Activated T-cell treated with anti-CD3 and anti-CD28 coated beads for 4 hours (primary cell): Measurements from ENCODE around the gene HOXC4.

ENCODE experiments used
- DNase-seq: peaks from one replicate; pipeline ENCODE4 v3.0.0-alpha.2; 2020

HOXC4 gene

DNA sequence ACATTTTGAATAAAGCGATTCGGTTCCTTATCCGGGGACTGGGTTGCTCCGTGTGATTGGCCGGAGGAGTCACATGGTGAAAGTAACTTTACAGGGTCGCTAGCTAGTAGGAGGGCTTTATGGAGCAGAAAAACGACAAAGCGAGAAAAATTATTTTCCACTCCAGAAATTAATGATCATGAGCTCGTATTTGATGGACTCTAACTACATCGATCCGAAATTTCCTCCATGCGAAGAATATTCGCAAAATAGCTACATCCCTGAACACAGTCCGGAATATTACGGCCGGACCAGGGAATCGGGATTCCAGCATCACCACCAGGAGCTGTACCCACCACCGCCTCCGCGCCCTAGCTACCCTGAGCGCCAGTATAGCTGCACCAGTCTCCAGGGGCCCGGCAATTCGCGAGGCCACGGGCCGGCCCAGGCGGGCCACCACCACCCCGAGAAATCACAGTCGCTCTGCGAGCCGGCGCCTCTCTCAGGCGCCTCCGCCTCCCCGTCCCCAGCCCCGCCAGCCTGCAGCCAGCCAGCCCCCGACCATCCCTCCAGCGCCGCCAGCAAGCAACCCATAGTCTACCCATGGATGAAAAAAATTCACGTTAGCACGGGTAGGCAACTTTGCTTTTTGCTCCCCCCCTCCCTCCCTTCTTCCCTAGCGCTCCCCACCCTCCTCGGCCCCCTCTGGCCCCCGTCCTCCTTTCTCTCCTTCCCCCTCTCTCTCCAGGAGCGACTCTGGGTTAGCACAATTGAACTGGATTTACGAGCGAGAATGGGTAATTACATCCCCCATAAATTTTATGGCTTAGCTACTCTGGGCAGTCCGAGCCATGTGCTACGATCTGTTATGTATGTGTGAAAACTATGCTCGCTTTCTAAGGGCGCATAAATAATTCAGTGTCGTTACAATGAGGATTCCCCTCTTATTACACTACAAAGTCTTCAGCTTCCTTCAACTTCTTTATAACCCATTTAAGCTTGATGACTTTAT, at the start of gene HOXC4:
HOXC4 (plus strand) TSS at position 85 of the 991 bp plus-strand sequence; CDS start at position 173, 88 bp downstream.
- no peak for DNase-seq

DNA sequence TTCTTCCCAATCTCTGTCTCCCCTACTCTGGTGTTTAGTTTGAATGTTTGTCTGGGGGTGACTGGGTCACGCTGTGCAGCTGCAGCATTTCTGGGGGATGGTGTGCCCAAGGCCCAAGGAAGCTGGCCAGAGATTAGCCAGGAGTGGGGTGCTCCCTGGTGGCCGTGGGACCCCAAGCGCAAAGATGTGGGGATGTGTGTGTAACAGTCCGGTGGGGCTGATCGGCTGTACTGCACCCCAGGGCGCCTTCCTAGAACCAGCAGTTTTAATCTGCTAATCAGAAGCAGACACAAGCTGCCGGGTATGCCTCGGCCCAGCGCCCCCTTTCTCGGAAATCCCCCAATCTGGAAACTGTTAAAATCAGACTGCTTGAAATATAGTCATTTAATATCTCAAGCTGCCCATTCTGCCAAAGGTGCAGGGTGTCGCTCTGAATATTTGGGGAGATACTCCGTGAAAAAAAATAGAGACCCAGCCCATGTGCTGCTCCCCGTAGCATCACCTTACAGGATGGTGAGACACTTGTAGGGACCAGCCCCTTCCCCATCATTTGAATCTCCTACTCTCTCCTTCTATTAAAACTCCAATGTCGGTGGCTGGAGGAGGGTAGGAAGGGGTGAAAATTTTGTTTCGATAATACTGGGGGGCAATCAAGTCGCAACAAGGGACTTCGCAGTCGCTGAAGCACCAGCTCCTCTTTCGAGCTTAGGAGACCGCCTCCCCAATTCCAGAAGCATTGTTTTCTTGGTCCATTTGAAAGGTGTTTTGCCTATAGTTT, 49.4 kb upstream of the HOXC4 start:
- no peak for DNase-seq

DNA sequence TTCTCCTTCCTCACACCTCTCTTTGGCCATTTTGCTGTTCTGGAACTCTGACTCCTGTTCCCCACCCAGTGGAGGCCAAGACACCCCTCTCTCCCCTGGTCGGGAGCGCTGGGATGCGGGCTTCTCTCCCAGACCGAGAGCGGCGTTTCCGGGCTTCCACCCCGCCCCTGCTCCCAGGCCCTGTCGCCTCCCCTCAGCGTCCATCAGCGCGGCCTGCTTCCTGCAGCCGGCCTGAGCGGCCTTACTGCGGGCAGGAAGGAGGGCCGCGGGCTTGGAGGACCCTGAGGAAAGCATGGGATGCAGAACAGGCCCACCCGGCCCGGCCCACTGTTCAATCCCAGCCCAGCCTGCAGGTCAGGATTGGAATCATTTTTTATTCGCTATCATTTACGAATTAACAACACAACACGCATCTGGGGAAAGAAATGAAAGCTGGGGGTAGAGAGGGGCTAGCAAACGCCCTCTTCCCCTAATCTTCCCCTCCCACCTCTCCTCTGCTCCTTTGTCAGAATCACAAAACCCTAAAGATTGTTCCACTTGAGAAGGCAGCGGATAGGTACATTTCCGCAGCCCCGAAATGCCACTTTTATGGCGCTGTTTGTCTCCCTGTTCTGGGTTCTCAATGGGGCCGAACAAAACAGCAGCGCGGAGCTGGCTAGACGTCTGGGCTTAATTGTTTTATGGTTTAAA, 48.6 kb upstream of the HOXC4 start:
- DNase-seq: no peak

DNA sequence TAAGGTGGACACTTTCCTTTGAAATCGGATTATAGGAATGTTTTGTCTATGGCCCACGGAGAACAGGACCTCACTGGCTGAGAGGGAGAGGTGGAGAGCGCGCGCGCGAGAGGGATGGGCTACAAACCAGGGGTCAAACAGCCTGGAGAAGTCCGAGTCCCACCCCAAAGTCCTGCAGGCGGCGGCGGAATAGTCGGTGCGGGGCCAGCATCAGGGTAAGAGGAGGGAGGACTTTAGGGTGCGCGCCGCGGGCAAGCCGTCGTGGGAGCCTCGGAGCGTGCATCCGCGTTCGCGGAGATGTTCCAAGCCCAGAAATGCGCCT, 48.1 kb upstream of the HOXC4 start:
- no peak for DNase-seq

DNA sequence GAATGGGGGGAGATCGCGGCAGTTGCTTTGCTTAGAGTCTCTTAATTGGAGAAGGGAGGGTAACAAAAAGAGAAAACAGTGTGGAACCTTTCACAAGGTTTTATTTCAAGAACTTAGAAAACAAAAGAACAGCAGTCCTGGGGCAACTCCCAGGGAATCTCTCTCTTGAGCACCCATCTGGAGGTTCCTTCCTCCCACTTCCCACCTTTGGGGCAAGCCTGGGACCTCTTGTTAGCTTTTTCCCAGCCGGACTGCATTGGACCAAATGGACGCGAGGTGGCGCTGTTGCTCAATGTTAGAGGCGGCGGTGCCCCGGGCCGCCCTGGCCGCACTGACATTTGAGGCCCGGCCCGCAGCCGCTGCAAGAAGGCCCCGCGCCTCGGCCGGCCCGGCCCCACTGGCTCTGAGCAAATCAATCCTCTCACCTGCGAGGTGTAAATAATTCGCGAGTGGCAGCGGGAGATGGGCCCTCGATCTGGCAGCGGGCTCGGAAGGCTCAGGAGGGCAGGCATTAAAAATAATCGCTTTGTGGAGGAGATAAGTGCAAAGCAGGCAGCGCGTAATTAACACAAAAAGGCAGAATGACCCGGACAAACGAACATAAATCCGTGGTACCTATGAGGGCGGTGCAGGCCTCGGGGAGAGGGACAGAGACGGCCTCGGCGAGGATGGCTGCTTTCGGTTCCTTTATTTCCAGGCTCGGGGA, 47.6 kb upstream of the HOXC4 start:
- peak; percentile 81 for DNase-seq

DNA sequence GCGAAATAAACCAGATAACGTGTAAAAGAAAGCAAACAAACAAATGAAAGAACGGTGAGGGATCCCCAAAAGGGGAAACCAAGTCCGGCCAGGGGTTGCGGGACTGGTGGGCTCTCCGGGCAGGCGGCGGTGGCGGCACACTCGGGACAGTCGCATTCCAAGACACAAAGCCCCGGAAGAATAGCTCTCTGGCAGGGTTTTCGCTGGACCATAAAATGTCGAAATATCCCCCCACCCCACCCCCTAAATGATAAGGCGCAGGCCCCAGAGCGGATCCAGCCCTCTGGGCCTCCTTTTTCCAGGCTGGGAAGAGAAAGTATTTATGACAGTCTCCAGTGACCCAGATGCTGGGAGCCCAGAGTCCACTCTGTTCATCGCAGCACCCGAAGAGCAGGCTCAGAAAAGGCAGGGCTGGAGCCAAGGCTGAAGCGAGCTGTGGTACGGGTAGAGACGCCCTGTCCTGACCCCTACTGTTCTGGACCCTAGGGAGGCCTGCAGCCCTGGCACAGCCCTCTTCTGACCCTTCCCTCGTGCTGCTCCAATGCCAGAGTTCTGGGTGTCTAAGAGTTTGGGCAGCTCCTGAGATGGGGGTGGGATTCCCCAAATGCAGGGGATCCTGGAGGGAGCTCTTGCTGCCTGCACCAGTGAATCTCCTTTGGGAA, 46.9 kb upstream of the HOXC4 start:
- no peak for DNase-seq

DNA sequence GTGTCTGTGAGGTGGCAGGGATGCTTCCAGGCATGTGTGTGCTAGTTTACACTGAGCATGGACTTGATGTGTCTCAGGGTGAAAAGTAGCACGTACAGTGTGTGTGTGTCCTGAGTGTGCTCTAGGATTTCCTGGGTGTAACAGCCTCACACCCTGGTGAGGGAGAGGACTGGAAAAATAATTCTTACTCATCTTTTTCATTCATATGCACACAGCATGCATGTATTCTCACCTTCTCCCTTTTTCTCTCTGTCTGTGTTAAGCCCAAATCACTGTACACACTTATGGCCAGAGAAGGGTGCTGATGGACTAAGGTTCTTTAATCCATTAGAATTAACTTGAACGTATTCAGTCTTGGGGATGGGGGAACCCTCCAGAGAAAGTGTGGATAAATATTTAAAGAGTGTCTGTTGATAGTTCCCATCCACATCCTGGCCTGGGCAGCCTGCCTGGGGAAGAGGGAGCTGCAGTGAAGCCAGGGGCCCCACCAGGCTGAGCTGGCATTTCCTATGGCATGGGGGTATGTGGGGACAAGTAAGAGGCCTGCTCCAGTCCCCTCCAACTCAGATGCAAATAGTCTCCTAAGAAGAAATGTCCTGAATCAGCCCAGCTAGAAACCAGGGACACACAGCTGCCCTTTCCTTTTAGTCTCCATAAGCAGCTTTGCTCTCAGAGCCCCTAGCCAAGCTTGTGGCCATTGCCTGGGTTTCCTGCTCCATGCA, 45.9 kb upstream of the HOXC4 start:
- DNase-seq: no peak

DNA sequence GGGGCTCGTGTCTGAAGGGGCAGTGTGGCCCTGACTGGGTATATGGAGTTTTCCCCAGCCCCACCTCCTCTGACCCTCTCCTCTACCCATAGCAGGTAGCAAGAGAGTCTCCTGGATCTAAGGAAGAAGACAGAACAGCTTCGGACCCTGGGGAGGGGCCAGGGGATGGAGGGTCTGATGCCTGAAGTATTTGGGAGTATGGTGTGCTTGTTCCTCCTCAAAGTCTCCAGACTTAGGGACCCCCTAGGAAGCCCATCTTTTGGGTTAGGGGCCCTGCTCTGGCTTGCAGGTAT, 45.4 kb upstream of the HOXC4 start:
- DNase-seq: no peak

DNA sequence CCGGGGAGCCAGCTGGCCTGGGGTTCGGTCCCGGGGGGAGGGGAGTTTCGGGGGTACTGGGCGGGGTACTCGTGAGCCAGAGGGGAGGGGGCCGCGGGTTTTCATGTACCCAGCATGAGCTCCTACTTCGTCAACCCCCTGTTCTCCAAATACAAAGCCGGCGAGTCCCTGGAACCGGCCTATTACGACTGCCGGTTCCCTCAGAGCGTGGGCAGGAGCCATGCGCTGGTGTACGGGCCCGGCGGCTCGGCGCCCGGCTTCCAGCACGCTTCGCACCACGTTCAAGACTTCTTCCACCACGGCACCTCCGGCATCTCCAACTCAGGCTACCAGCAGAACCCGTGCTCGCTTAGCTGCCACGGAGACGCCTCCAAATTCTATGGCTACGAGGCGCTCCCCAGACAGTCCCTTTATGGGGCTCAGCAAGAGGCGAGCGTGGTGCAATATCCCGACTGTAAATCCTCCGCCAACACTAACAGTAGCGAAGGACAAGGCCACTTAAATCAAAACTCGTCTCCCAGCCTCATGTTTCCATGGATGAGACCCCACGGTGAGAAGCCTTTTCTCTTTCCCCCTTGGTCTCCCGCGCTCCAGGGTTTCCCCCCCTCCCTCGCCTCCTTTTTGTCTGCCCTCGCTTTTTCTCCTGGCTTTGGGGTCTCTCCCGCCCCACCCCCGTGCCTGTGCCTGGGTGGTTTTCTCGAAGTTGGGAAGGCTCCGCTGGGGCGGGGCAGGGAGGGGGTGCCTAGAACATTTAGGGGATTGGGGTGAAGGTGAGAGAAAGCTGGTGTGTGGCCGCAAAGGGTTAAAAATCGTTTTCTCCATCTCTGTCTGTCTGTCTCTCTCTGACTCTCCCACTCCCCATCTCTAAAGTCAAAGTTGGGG, 44.2 kb upstream of the HOXC4 start:
- no peak for DNase-seq

DNA sequence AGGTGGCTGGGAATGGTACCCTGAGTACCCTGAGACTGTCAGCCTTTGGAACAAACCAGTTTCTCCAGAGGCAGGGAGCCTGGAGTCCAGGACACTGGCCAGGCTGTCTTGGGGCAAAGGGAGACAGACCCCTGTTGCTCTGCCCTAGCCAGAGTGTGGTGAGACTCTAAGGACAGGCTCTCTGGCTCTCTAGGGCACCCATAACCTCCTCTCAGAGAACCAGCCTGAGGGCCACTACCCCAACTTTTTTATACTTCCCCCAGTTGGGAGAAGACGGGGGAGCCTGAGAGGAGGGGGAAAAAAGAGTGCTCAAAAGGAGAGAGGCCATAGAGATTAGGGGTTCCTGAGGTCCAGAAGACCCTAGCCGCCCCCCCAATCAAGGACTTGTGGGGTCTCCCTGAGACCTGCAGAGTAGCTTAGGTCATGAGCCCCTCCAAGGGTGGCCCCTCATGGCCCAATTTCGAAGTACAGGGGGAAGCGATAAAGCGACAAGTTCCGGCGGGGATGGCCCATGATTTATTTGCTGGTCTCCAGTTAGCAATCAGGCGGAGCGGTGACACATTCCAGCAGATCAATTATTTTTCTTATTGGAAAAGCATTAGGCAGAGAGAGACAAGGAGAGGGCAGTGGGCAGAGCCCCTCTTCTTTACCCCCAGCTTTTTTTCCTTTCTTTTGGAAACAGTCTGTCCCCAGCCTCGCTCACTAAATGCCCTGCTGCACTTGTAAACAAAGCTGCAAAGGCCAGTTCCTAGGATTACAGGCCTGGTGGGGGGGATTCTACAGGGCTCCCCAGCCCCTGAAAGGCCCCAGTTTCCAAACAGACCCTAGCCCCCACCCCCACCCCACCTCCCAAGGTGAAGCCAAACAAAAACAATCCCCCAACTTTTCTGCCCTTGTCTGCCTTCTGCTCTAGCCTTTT, 43.3 kb upstream of the HOXC4 start:
- no peak for DNase-seq

DNA sequence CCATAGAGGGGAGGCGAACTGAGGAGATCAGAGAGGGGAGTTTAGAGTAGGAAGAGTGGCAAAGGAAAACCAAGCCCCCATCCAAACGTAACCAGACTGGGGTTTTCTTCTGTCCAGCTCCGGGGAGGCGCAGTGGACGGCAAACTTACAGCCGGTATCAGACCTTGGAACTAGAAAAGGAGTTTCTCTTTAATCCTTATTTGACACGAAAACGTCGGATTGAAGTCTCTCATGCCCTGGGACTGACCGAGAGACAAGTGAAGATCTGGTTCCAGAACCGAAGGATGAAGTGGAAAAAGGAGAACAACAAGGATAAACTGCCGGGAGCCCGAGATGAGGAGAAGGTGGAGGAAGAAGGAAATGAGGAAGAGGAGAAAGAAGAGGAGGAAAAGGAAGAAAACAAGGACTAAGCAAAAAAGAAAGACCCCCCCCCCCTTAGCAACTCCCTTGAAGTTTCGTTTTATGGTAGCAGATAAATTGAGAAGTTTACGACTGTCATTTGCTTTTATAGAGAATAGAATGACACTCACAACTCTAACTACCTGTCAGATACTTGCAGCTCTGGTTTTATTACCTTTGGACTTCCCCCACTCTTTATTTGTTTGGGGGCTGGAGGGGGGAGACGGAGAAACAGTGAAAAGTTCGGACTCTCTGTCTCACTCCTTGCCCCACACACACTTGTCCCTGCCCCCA, 42.5 kb upstream of the HOXC4 start:
- DNase-seq: no peak

DNA sequence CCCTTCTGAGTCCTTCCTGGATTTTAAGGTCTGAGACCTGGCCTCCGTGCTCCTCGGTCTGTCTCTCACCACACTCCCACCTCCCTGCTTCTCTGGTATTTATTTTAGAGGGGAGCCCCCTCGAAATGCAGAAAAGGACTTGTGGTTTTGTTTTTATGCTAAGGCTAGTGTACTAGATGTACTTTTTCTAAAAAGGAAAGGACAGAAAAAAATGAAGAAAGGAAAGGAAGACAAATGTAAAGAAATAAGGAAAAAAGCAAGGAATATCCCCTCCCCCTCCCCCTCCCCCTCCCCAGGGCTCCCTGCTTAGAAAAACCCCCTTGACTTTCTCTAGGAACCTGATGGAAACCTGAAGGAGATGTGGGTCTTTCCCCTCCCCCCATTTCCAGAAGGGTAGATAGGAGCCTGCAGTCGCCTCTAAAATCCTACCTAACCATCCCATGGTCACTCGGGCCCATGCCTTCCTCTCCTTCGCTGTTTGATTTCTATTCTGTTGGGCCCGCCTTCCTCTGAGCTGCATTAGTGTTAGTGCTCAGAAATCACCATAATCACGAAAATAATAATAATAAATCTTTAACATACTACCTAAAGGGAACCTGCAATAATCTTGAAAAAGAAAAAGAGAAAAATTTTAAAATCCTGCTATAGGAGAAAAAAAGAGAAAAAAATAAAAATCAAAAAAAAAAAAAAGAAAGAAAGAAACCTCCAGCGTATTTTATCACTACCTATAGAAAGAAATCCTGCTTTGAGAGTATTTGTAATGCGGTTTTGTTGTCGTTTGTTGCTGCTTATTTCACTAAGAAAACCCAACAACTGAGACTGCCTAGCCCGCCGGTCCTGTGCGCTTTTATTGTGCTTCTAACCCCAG, 41.7 kb upstream of the HOXC4 start:
- no peak for DNase-seq

DNA sequence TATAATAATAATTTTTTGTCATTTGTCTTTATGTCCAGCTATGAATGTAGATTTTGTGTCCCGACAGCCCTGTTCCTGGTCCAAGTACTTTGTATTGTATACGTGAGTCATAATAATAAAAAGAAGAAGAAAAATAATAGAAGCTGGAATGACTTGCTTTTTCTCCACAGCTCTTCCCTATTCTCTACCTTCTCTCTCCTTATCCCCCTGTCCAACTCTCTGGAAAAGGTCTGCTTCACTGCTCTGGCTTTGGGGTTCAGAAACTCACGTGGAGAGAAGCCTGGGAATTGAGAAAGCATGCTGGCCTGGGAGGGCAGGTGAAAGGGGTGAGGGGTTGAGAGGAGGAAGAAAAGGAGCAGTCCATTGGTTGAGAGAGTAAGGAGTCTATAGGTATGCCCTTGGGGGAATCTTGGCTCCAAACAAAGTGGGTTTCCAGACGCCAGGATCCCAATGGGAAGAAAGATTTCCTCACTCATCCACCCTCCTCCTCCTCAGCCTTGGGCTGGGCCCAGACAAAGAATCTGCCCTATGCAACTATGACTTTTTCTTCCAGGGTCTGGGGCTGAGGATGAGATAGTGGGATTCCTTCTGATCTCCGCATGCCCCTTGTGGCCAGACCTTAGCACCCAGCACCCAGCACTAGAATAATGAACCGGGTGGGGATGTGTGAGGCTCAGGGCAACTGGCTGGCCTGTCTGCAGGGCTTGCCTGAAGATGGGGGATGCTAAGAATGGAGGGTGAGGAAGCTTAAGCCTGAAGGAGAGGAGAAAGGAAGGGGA, 40.8 kb upstream of the HOXC4 start:
- DNase-seq: no peak

DNA sequence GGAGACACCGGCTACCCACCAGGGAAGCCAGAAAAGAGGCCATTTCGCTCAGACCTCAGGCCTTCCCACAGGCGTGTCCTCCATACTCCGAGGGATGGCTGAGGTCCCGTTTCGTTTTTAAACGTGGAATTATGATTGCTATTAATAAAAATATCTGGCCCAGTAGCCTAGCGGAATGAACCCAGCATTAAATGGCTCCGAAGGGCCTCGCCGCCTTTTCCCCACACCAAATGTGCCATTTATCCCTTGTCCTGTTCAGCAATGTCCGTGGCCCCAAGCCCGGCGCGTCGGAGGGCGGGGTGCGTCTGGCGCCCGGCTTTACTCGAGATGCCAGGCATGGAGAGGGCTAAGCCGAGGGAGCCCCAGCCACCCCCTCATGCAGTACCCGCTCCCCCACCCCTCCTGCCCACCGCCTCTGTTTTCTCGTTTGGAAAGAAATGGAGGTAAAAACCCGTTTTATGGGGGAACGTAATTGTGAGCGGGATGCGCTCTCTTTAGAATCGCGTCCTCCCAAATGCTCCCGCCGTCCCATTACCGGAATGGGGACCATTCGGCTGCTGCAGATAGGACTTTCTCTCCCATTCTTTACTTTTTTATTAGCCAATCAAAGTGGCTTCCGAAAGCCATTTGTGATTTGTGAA, 39.1 kb upstream of the HOXC4 start:
- DNase-seq: no peak

DNA sequence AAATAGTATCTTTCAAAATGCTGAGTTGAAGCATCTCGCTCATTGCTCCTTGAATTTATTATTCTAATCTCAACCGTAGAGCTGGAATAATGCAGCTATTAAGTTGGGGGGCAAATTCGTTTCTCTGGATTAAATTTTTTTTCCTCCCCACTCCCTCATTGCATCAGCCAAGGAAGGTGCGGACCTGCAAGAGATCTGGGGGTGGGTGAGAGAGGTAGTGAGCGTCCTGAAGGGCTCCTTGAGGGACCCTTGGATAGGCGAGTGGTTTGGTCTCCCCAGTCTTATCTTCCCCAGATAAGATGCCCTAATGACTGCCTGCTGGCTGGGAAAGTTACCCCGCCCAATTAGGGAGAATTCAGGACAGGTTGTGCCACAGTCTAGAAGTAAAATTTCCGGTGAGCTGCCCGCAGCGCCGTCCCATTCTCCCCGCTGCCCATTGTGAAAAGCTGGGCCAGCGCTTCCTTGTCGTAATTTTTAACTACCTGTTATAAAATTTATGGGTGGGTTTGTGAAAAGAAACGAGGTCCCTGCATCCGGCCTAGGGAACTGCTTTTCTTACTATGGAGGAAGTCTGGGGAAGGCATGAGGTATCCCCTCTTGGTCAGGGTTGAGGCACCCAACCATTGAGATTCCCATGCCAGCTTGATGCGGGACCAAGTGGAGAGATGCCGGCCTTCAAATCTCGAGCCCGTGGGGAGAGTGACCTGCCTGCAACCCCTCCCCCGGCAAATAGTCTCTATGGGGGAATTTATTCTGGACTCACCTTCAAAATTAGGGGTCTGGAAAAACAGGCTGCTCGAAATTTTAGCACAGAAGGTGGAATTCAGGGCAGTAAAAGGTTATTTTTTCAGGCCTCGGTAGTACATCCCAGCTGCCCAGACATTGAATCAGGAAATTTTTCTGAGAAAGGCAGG, 38.4 kb upstream of the HOXC4 start:
- no peak for DNase-seq
